Measurements from ENCODE around the gene AKR1E2.

AKR1E2 gene

GRCh38 chr10:4802711-4803487 lies 23.1 kb upstream of the AKR1E2 start:
- H3K4me2 ChIP-seq (ENCODE audit: low read depth, low read length, poor library complexity, severe bottlenecking): no peak overlapping the region

GRCh38 chr10:4803822-4804221 lies 22.2 kb upstream of the AKR1E2 start:
- H3K27ac ChIP-seq (ENCODE audit: low read depth, low read length): no peak overlapping the region

More at GRCh38 chr10:4802711-4803487, 23.1 kb upstream of the AKR1E2 start:
- H3K9me2 ChIP-seq (replicated peaks; ENCODE audit: insufficient read depth, low read length): no peaks in the 10 kb centered on the region
- no peaks in the 10 kb centered on the region for H3K27me3 ChIP-seq (ENCODE audit: low read length)
- H3F3A ChIP-seq (ENCODE audit: insufficient read depth): no peaks in the 10 kb centered on the region
- no peak overlapping the region for H3K27ac ChIP-seq (ENCODE audit: low read depth, low read length)
- no peak overlapping the region for H3K4me3 ChIP-seq (ENCODE audit: insufficient read depth, low read length, poor library complexity, severe bottlenecking)
- TF ChIP-seq CTCF (IDR thresholded peaks at IDR 0.05; ENCODE audit: insufficient read depth, low read length, poor library complexity, severe bottlenecking) (no peak), EZH2phosphoT487 (conservative IDR thresholded peaks at IDR 0.05; ENCODE audit: low read length) (no peak)
- H3K79me2 ChIP-seq (ENCODE audit: insufficient read depth, low read length): no peaks in the 10 kb centered on the region
- no peaks in the 10 kb centered on the region for H4K20me1 ChIP-seq (ENCODE audit: low read depth, low read length)
- H3K36me3 ChIP-seq (ENCODE audit: low read length): no peaks in the 10 kb centered on the region
- H3K9ac ChIP-seq (ENCODE audit: low read length): no peak overlapping the region
- no peak overlapping the region for H2AFZ ChIP-seq (ENCODE audit: low read depth, low read length, severe bottlenecking)
- H3K9me3 ChIP-seq (ENCODE audit: insufficient read depth, low read length): no peaks in the 10 kb centered on the region

GRCh38 chr10:4804465-4804864 lies 21.5 kb upstream of the AKR1E2 start:
- no peaks in the 10 kb centered on the region for H3F3A ChIP-seq (ENCODE audit: insufficient read depth)
- H3K36me3 ChIP-seq (ENCODE audit: low read length): no peaks in the 10 kb centered on the region
- H3K4me2 ChIP-seq (ENCODE audit: low read depth, low read length, poor library complexity, severe bottlenecking): no peak overlapping the region
- no peaks in the 10 kb centered on the region for H4K20me1 ChIP-seq (ENCODE audit: low read depth, low read length)
- no peaks in the 10 kb centered on the region for H3K27me3 ChIP-seq (ENCODE audit: low read length)
- TF ChIP-seq CTCF (IDR thresholded peaks at IDR 0.05; ENCODE audit: insufficient read depth, low read length, poor library complexity, severe bottlenecking): no peak
- TF ChIP-seq EZH2phosphoT487 (conservative IDR thresholded peaks at IDR 0.05; ENCODE audit: low read length): no peak
- H3K79me2 ChIP-seq (ENCODE audit: insufficient read depth, low read length): no peaks in the 10 kb centered on the region
- H3K9ac ChIP-seq (ENCODE audit: low read length): no peak overlapping the region
- H2AFZ ChIP-seq (ENCODE audit: low read depth, low read length, severe bottlenecking): no peak overlapping the region
- no peaks in the 10 kb centered on the region for H3K9me2 ChIP-seq (replicated peaks; ENCODE audit: insufficient read depth, low read length)
- no peaks in the 10 kb centered on the region for H3K9me3 ChIP-seq (ENCODE audit: insufficient read depth, low read length)
- H3K27ac ChIP-seq (ENCODE audit: low read depth, low read length): no peak overlapping the region
- H3K4me3 ChIP-seq (ENCODE audit: insufficient read depth, low read length, poor library complexity, severe bottlenecking): no peak overlapping the region

More at GRCh38 chr10:4803822-4804221, 22.2 kb upstream of the AKR1E2 start:
- Histone ChIP-seq H3K4me2 (ENCODE audit: low read depth, low read length, poor library complexity, severe bottlenecking) (no peak overlapping the region), H3K79me2 (ENCODE audit: insufficient read depth, low read length) (no peaks in the 10 kb centered on the region), H3K9ac (ENCODE audit: low read length) (no peak overlapping the region), H3K9me3 (ENCODE audit: insufficient read depth, low read length) (no peaks in the 10 kb centered on the region), H2AFZ (ENCODE audit: low read depth, low read length, severe bottlenecking) (no peak overlapping the region), H3K27me3 (ENCODE audit: low read length) (no peaks in the 10 kb centered on the region), H3F3A (ENCODE audit: insufficient read depth) (no peaks in the 10 kb centered on the region), H4K20me1 (ENCODE audit: low read depth, low read length) (no peaks in the 10 kb centered on the region), H3K4me3 (ENCODE audit: insufficient read depth, low read length, poor library complexity, severe bottlenecking) (no peak overlapping the region), H3K36me3 (ENCODE audit: low read length) (no peaks in the 10 kb centered on the region), H3K9me2 (replicated peaks; ENCODE audit: insufficient read depth, low read length) (no peaks in the 10 kb centered on the region)
- TF ChIP-seq CTCF (IDR thresholded peaks at IDR 0.05; ENCODE audit: insufficient read depth, low read length, poor library complexity, severe bottlenecking) (no peak), EZH2phosphoT487 (conservative IDR thresholded peaks at IDR 0.05; ENCODE audit: low read length) (no peak)

Measured in SU-DHL-6 (cell line).